SU-DHL-6 (cell line): ENCODE measurements around the gene HRH2.

Experiments
- EZH2phosphoT487 ChIP-seq: fragments of 200-600 bp; sonication (generic), shearing (Covaris generic); conservative IDR thresholded peaks from 2 replicates; pipeline ENCODE4 v1.6.1; 2018; ENCODE audit warnings: mild to moderate bottlenecking, antibody characterized with exemption, low read length, moderate library complexity, mixed read lengths
- TF ChIP-seq, protein P1 (sequence below): fragments of 200-600 bp; sonication (generic); IDR thresholded peaks from one replicate; pipeline ENCODE4 v1.5.1; 2017; ENCODE audit warnings: antibody characterized with exemption, mild to moderate bottlenecking, low read length, moderate library complexity; ENCODE audit not compliant: insufficient read depth, poor library complexity, severe bottlenecking

DNA sequence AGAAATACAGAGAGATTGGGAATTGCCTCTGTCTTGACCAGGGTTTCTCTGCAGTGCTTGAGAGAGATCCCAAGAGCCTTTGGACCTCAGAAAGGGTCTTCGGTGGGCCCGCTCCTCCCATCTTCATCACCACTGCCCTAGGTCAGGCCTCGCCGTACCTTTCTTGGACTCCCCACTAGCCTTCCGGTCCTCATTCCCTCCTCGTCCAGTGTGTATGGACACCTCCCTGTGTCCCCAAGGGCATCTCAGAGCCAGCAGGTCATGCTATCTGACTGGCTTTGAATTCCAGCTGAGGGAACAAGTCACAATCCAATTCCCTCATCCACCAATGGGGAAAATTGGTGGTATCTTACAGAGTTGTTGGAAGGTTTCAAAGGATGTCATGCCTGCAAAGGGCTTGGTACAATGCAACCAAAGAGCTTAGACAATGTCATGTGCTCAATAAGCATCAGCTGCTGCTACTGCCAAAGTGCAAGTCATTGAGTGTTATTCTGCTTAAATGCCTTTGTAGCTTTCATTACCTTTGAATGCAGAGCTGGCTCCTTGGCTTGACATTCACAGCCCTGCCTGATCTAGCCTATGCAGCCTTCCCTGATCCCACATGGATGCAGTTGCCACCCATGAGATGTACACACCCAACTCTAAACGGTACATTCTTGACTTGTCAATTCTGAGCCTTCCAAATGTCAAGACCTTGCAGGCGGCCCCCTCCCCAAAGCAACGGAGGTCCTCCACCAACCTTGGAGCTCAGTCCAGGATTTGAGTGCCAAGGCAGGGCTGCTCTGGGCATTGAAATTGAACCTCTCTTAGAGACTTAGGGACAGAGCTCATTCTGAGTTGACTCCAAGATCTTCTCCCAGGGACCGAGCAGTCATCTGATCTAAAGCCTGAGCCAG is 58.0 kb downstream of the HRH2 start:
- TF ChIP-seq, protein P1, sequence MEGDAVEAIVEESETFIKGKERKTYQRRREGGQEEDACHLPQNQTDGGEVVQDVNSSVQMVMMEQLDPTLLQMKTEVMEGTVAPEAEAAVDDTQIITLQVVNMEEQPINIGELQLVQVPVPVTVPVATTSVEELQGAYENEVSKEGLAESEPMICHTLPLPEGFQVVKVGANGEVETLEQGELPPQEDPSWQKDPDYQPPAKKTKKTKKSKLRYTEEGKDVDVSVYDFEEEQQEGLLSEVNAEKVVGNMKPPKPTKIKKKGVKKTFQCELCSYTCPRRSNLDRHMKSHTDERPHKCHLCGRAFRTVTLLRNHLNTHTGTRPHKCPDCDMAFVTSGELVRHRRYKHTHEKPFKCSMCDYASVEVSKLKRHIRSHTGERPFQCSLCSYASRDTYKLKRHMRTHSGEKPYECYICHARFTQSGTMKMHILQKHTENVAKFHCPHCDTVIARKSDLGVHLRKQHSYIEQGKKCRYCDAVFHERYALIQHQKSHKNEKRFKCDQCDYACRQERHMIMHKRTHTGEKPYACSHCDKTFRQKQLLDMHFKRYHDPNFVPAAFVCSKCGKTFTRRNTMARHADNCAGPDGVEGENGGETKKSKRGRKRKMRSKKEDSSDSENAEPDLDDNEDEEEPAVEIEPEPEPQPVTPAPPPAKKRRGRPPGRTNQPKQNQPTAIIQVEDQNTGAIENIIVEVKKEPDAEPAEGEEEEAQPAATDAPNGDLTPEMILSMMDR = no peak
- no peak for TF ChIP-seq EZH2phosphoT487
